HCT116 (cell line): ENCODE data around the gene ARL2. TPM values are rescaled to one million over a fixed set of nuclear protein-coding genes. Genes with fewer than 3 reads are reported as not detected.

Experiments
- ATAC-seq: fragments of 200-7000 bp; cut with Tn5 transposase; 2 replicates; pipeline ENCODE4 v1.9.1; 2020; ENCODE audit warnings: mild to moderate bottlenecking, moderate library complexity
- BruUV-seq: library from RNA; stranded (reverse); fragments of 400-500 nt; replicated peaks from 2 replicates; lab custom pipeline; 2021; lab: Mats Ljungman, UMichigan
- CTCF ChIA-PET: fragments of 300-600 bp; sonication (Branson Sonifier 250); formaldehyde crosslinking; loops from one replicate; lab custom pipeline; 2021; ENCODE audit warnings: antibody characterized with exemption; lab: Charles Lee
- POLR2A ChIA-PET: fragments of 300-600, 350-600 bp; sonication (Branson Sonifier 250); formaldehyde crosslinking; loops from one replicate; lab custom pipeline; 2021; ENCODE audit warnings: antibody characterized with exemption; lab: Charles Lee
- RAD21 ChIA-PET, 2 experiments: fragments of 300-600 bp; sonication (Branson Sonifier 250); formaldehyde crosslinking; loops; one replicate each; lab custom pipeline; 2023; ENCODE audit warnings: low total read pairs in 2 of 2; ENCODE audit not compliant: uncharacterized antibody in 2 of 2, unreplicated experiment in 2 of 2, low non-redundant PET in 1 of 2; lab: Charles Lee
- DNase-seq: peaks from one replicate; pipeline ENCODE4 v3.0.0-alpha.2; 2010; ENCODE audit warnings: low read depth, low spot score
- H2AFZ ChIP-seq: fragments of 200-600 bp; shearing (Covaris generic), sonication (generic); 2 replicates; pipeline ENCODE4 v1.6.1; 2017; ENCODE audit warnings: low read depth, mixed run types, mixed read lengths, antibody characterized with exemption, low read length; ENCODE audit not compliant: poor library complexity, severe bottlenecking
- H3K27ac ChIP-seq: 2 replicates; pipeline ENCODE4 v1.5.1; 2012; ENCODE audit warnings: low read depth, low read length
- H3K27me3 ChIP-seq: fragments of 200-600 bp; sonication (generic); 2 replicates; pipeline ENCODE4 v1.6.1; 2016; ENCODE audit warnings: mixed run types, low read length, mixed read lengths; ENCODE audit not compliant: insufficient read depth
- H3K36me3 ChIP-seq, 2 experiments: fragments of 200-500 bp in 1 of 2; fragments of 200-600 bp in 1 of 2; sonication (Bioruptor generic) in 1 of 2; sonication (generic) in 1 of 2; 2 replicates each; pipeline versions ENCODE4 v1.5.1 to v1.6.1; 2014 to 2016; ENCODE audit warnings: low read length in 2 of 2, inconsistent platforms in 1 of 2, mixed read lengths in 1 of 2, mixed run types in 1 of 2; ENCODE audit not compliant: insufficient read depth in 2 of 2, control insufficient read depth in 1 of 2
- H3K4me1 ChIP-seq, 2 experiments: fragments of 200-600 bp in 1 of 2; sonication (generic) in 1 of 2; 2 replicates each; pipeline versions ENCODE4 v1.5.1 to v1.6.1; 2012 to 2017; ENCODE audit warnings: low read length in 2 of 2, inconsistent platforms in 1 of 2, mild to moderate bottlenecking in 1 of 2, mixed read lengths in 1 of 2, mixed run types in 1 of 2, moderate library complexity in 1 of 2; ENCODE audit not compliant: insufficient read depth in 2 of 2, control insufficient read depth in 1 of 2
- H3K4me2 ChIP-seq: fragments of 200-600 bp; sonication (generic); 2 replicates; pipeline ENCODE4 v1.6.1; 2017; ENCODE audit warnings: mixed run types, low read length, mixed read lengths
- H3K4me3 ChIP-seq, 2 experiments: fragments of 200-600 bp in 1 of 2; sonication (generic) in 1 of 2; replicated peaks in 1 of 2; 2 replicates each; pipeline ENCODE4 v1.5.1; 2011 to 2016; ENCODE audit warnings: low read length in 2 of 2, control low read depth in 1 of 2, low read depth in 1 of 2, mild to moderate bottlenecking in 1 of 2, mixed read lengths in 1 of 2, mixed run types in 1 of 2
- H3K79me2 ChIP-seq: fragments of 200-600 bp; sonication (generic); 2 replicates; pipeline ENCODE4 v1.6.1; 2017; ENCODE audit warnings: mild to moderate bottlenecking, mixed run types, low read length, moderate library complexity, mixed read lengths; ENCODE audit not compliant: insufficient read depth
- H3K9ac ChIP-seq: fragments of 200-600 bp; sonication (generic); 2 replicates; pipeline ENCODE4 v1.6.1; 2016; ENCODE audit warnings: low read length, mixed read lengths
- H3K9me2 ChIP-seq: fragments of 200-600 bp; sonication (generic), shearing (Covaris generic); 2 replicates; pipeline ENCODE4 v1.6.1; 2017; ENCODE audit warnings: mixed run types, mild to moderate bottlenecking, moderate library complexity; ENCODE audit not compliant: insufficient read depth
- H3K9me3 ChIP-seq, 2 experiments: fragments of 200-500 bp in 1 of 2; fragments of 200-600 bp in 1 of 2; sonication (Bioruptor generic) in 1 of 2; sonication (generic) in 1 of 2; 2 replicates each; pipeline ENCODE4 v1.6.1; 2014 to 2017; ENCODE audit warnings: low read length in 2 of 2, mixed read lengths in 2 of 2, inconsistent platforms in 1 of 2, low read depth in 1 of 2, mild to moderate bottlenecking in 1 of 2, mixed run types in 1 of 2, moderate library complexity in 1 of 2; ENCODE audit not compliant: control insufficient read depth in 1 of 2, insufficient read depth in 1 of 2
- H4K20me1 ChIP-seq: fragments of 200-600 bp; sonication (generic), shearing (Covaris generic); 2 replicates; pipeline ENCODE4 v1.6.1; 2017; ENCODE audit warnings: mixed run types, mild to moderate bottlenecking, moderate library complexity; ENCODE audit not compliant: insufficient read depth
- CBX3 ChIP-seq: IDR thresholded peaks from 2 replicates; pipeline ENCODE4 v1.6.1; 2012; ENCODE audit warnings: low read depth
- CTCF ChIP-seq, 3 experiments: fragments of 200-600 bp in 1 of 3; sonication (generic) in 1 of 3; IDR thresholded peaks in 2 of 3; conservative IDR thresholded peaks in 1 of 3; 2 replicates each; pipeline ENCODE4 v1.5.1; 2012 to 2017; ENCODE audit warnings: low read depth in 2 of 3, low read length in 2 of 3, antibody characterized with exemption in 1 of 3, borderline replicate concordance in 1 of 3, control low read depth in 1 of 3, mild to moderate bottlenecking in 1 of 3, mixed read lengths in 1 of 3, mixed run types in 1 of 3, moderate library complexity in 1 of 3; ENCODE audit not compliant: insufficient read depth in 1 of 3
- FOSL1 ChIP-seq: IDR thresholded peaks from 2 replicates; pipeline ENCODE4 v1.6.1; 2012; ENCODE audit warnings: low read depth
- SP1 ChIP-seq: IDR thresholded peaks from 2 replicates; pipeline ENCODE4 v1.6.1; 2012; ENCODE audit warnings: low read depth
- SRF ChIP-seq: IDR thresholded peaks from 2 replicates; pipeline ENCODE4 v1.6.1; 2012; ENCODE audit warnings: low read depth
- YY1 ChIP-seq: IDR thresholded peaks from 2 replicates; pipeline ENCODE4 v1.6.1; 2011; ENCODE audit warnings: low read length, low read depth, moderate library complexity, mild to moderate bottlenecking; ENCODE audit not compliant: insufficient replicate concordance; ENCODE audit errors: extremely low read depth
- intact Hi-C: fragments of 100-400 bp; cut with micrococcal nuclease; formaldehyde crosslinking; loops from 2 replicates; pipeline ENCODE4 v1.10.0; 2022
- total RNA-seq: library from RNA; stranded (reverse); gene quantifications from one replicate; pipeline ENCODE4 v1.2.1, GENCODE V29; 2021; ENCODE audit not compliant: unreplicated experiment
- TF ChIP-seq, protein P1 (sequence below): IDR thresholded peaks from 2 replicates; pipeline ENCODE4 v1.6.1; 2012

ARL2 gene
- total RNA-seq, 1 experiment from 2014 or later, result 68.7 TPM

- RAD21 ChIA-PET, result no interaction called here
- Histone ChIP-seq H2AFZ (peak overlapping the region; percentile 65), H3K9me2 (no peaks in the 10 kb centered on the region), H3K27me3 (no peaks in the 10 kb centered on the region), H3K4me2 (peak overlapping the region; percentile 39), H3K36me3 (no peaks in the 10 kb centered on the region), H3K9ac (no peak overlapping the region), H3K9me3 (no peaks in the 10 kb centered on the region), H3K4me1 (peaks cover 13 to 40% of the 10 kb centered on the region in 2 experiments; a peak in 3 of 4 replicates), H3K4me3 (no peak overlapping the region), H4K20me1 (no peaks in the 10 kb centered on the region), H3K79me2 (no peaks in the 10 kb centered on the region), H3K27ac (no peak overlapping the region)
- POLR2A ChIA-PET, result interaction anchor here (1.0 to 2.7 kb wide), 2 partner anchors 8 to 15 kb away, joined by 3 to 15 read pairs; partner anchors contain the start of gene ARL2
- BruUV-seq, result no TSS peak
- TF ChIP-seq CTCF (IDR thresholded peaks at IDR 0.05 in 2 of 3, conservative IDR thresholded peaks at IDR 0.05 in 1 of 3; ENCODE audit: borderline replicate concordance in 1 of 3, insufficient read depth in 1 of 3, low read depth in 2 of 3, low read length in 2 of 3), result no peak
- TF ChIP-seq YY1, result peak; percentile 80
- no peak for TF ChIP-seq FOSL1
- TF ChIP-seq CBX3, result peak; percentile 76; the same call in 1 of the 2 replicates
- TF ChIP-seq, protein P1, sequence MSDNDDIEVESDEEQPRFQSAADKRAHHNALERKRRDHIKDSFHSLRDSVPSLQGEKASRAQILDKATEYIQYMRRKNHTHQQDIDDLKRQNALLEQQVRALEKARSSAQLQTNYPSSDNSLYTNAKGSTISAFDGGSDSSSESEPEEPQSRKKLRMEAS, result peak; percentile 18; the same call in 1 of the 2 replicates
- peak; percentile 92 for TF ChIP-seq SRF
- 0 out of 2 replicates have a peak, but pooled peaks have one; percentile 12 for TF ChIP-seq SP1
- CTCF ChIA-PET, result interaction anchor here (1.3 to 3.8 kb wide), 3 partner anchors 16 to 154 kb away, joined by 3 to 21 read pairs (median 5); partner anchors contain the start of genes ARL2 and CDC42BPG
- ATAC-seq, result peak; percentile 46; the same call in 1 of the 2 replicates
- intact Hi-C loops, result loop anchor here (5.0 kb wide), 1 partner anchor 151 kb away; no protein-coding TSS in a partner anchor
- no peak for DNase-seq
Observed at GRCh38 chr11:64998141-64998540, 15.8 kb upstream of the ARL2 start.
